ENCODE measurements around the gene DVL1.

The DVL1 gene

DNA sequence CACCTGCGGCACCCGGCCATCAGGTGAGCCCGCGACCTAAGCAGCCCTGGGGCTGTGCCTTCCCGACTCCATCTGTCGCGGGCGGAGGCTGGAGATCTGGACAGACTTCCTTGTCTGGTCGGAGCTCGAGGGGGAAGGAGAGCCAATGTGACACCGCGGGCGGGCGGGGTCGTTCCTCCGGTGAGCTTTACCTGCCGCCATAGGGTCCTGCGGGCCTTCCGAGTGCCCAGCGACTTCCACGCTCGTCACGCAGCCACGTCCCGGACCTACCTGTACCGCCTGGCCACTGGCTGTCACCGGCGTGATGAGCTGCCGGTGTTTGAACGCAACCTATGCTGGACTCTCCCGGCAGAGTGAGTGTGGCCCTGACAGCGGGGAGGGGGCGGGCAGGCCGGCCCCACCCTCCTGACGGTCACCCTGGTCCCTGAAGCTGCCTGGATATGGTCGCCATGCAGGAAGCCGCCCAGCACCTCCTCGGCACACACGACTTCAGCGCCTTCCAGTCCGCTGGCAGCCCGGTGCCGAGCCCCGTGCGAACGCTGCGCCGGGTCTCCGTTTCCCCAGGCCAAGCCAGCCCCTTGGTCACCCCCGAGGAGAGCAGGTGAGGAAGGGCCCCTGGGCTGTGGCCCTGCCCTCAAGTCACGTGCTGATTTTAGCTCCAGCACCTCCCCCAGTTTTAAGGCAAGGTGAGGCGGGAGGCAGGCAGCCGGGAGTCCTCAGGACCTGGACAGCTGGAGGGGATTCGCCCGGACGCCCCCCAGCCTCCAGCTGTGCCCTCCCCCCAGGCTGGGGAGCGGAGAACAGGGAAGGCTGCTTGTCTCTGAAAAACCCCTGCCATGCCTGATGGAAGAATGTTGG is 39.7 kb downstream of the DVL1 start:
- no peak for DNase-seq

DNA sequence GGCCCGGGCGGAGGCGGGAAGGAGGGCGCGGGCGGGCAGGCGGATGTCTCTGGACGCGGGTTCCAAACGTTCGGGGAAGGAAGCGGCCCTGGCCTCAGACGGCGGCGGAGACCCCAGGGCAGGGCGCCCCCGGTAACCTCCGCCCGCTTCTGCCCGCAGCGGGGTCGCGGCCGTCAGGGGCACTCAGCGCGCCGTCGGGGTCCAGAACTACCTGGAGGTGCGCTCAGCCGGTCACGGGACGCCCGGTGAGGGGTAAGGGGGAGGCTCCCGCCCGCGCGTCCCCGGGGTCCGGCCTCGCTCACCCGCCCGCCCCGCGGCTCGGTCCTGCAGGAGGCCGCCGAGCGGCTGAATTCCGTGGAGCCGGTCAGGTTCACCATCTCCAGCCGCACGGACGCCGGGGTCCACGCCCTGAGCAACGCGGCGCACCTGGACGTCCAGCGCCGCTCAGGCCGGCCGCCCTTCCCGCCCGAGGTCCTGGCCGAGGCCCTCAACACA is 40.4 kb downstream of the DVL1 start:
- no peak for DNase-seq

DNA sequence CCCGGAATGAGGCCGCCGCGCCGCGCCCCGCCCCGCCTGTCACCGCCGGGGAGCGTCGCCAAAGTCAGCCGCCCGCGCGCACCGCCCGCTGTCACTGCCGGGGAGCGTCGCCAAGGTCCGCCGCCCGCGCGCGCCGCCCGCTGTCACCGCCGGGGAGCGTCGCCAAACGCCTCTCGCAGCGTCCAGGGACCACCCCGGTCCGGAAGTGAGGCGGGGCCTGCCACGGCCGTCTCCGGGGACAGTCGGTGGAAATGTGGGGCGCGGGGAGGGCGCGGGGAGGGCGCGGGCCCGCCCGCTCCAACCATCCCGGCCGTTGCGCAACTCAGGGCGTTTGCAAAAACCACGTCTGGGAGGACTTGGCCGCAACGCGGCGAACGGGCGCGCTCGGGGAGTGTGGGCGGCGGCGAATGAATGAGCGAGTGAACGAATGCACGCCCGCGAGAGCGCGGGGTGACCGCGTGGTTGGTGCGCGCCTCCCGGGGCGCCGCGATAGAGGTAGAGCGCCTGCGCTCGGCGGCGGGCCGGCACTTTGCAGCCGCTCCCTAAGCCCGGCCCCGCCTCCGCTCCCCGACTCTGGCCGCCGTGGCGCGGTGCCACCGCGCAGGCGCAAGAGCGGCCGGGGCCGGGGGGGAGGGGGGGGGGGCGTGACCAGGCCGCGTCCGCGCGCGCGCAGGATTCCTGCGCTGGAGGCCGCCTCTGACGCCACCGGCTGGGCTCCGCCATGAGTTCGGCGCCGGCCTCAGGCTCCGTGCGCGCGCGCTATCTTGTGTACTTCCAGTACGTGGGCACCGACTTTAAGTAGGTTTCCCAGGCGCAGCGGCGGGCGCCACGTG is 41.1 kb downstream of the DVL1 start, which contains the start of the genes ACAP3 and PUSL1:
TSS of gene ACAP3 (minus strand) at position 8 of the 833 bp plus-strand sequence. CDS start 115 bp downstream, outside the sequence.
TSS of gene PUSL1 (plus strand) at position 675 of the 833 bp plus-strand sequence. CDS start at position 722, 47 bp downstream.
- DNase-seq: peak; percentile 66

DNA sequence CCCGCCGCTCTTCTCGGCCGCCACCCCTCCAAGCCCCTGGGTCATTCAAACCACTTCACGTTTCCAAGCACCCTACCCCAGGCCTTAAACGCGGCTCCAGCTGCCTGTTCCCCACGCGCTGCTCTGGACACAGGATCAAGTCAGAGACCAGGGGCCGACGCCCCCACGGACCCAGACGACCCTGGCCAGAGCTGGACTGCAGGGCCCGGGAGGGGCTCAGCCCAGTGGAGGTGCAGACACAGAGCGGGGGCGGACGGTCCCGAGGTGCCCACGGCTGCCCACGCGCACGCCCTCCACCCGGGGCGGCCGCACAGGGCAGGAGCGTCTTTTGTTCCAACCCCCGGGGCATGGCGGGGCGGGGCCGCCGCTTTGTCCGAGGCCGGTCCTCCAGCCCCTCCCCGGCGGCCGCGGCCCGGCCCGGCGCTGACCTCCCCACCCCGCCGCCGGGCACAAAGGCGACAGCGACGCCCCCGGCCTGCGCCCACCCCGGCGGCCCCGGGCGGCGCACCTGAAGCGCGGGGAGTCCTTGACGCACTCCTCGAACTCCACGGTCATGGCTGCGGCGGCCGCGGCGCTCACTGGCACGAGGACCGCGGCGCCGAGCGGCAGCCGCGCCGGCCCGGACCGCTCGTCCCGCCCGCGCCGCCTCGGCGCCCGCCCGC is 41.8 kb downstream of the DVL1 start:
- DNase-seq: no peak

DNA sequence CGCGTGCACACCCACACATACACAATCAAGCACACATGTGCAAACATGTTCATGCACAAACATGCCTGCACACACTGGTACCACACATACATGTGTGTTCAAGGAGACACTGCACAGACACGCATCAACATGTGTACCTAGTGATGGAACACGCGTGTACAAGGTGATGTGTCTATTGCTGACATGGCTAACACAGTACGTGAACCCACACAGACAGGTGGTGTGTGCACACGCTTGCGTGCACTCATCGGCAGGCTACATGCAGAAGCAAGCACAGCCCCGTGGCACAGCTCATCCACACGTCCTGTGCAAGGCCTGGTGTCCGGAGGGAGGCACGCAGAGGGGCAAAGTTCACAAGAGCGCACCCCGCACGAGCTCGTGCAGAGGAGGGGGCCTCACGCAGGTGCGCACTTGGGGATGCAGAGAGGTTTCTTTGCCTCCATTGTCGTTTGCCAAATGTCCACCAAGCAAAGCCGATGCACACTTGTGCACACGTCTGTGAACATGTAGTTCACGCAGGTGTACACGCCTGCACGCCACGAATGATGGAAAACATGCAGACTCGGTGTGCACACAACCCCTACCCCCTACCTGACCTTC is 42.5 kb downstream of the DVL1 start:
- DNase-seq: no peak

DNA sequence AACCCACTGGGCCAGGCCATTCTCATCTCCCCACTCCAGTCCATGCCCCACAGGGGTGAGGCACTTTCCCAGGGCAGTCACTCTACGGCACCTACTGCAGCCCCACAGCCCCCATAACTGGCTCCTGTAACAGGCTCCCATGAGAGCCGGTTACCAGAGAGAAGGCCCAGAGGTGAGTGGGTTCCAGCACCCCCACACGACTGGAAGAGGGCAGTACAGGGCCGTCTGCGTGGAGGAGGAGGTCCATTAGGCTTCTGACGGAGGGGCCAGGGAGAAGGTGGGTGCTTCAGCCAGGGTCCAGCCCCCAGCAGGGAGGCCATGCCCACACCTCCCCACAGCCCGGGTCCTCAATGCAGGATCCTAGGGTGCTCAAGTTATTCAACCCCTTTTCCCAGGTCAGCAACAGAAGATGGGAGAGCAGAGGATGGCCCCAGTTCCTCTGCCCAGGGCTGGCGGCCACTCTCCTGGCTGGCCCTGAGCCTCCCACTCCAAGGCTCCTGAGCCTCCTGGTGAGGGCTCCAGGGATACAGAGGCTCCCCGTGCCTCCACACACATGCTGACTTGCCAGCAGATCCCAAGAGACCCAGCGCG is 43.1 kb downstream of the DVL1 start:
- no peak for DNase-seq

DNA sequence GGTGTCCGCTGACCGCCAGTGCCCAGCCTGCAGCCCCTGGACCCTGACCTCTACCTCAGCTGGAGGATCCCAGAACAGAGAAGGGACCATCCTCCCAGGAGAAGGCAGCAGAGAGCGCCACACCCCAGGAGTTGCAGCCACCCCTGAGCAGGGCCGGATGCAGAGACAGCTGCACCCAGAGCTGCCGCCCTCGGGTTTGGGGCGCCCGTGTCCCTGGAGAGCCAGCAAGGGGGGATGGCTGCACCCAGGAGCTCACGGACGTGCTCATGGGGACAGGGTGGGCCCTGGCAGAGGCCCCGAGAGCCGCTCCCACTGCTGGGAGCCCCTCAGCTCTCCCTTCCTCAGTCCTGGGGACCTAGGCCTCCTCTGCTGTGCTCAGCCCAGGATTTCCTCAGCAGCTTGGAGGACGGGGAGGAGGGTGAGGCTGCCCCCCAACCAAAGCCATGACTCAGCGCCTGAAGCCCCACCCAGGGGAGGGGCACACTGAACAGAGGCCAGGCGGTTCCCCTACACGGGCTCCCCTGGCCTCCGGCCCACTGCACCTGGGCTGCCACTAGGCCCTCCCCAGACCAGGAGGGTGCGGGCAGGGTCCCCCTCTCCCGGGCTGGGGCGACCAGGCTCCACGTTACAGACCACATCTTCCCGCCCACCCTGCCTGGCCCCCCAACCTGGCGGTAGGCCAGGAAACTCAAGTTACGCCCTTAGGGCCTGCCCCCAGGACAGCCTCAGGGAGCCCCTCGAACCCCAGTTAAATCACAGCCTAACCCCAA is 43.7 kb downstream of the DVL1 start:
- DNase-seq: no peak

DNA sequence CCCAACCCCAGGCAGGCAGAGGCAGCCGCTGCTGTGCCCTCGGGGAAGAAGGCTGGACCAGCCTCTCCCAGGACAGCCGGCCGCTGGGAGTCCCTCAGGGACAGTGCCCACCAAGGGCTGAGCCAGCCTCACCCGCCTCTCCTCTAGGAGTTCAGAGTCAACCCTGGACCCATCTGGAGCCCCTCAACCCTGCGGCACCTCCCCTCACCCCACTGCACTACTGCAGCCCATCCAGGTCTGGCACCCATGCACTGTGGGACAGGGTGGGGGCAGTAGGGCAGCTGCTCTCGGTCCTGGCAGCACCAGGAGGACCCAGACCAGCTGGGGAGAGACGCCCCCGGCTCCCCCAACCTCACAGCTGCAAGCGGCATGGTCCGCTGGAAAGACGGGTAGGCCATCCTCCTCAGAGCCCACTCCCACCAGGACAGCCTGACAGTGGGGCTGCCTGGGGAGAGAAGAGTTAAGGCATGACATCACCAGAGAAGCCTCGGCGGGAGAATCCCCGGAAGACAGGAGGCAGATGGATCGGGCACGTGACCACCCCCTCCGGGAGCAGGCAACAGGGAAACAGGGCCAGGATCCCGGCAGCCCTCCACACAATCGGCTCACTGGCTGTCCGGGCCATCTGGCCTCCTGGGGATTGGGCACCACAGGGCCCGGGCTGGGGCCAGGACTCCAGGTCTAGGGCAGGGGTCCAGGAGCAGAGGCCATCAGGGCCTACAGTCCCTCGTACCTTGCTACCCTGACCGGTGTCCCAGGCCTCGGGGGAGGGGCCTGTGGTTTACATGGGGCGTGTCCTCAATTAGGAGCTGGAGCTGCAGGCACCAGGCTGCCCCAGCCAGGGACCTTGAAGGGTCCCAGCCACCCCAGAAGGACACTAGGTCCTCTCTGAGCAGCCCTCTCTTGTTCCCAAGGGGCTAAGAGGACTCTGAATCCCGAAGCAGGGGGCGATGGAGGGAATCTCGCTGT is 44.6 kb downstream of the DVL1 start:
- no peak for DNase-seq

DNA sequence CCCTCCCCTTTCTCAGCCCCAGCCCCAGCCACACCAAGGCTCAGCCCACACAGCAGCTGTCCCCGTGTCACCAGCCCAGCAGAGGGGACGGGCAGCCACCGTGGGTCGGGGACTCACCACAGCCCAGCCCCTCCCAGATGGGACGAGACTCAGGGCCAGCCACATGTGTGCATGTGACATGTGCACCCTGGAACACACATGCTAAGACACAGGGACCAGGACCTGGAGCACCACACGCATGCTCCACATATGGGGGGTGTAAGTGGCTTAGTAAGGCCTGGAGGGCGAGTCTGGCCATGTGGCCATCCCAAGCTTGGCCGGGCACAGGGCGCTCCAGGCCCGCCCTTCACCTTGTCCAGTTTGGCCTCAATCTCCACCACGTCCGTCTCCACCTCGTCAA is 45.5 kb downstream of the DVL1 start:
- no peak for DNase-seq

DNA sequence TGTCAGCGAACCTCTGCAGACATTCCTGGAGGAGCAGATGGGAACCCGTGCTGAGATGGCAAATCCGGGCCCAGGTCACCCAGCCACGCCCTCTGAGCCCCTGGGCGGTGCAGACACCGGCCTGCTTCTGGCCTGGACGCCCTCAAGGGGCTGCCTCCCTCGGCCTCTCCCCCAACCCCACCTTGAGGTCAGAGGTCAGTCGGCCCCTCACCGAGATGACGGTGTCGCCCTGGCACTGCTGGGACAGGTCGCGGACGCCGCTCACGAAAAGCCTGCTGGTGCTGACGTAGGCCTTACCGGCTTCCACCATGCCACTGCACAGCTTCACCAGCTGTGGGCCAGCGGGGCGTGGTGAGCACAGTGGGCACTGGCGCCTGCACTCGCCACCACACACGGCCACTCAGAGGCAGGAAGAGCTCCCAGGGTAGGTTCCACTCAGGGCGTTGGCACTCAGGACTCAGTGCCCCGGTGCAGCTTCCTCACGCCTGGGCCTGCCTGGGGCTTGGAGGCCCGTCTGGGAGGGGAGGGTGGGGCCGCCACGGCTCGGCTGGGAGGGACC is 46.2 kb downstream of the DVL1 start:
- DNase-seq: no peak

DNA sequence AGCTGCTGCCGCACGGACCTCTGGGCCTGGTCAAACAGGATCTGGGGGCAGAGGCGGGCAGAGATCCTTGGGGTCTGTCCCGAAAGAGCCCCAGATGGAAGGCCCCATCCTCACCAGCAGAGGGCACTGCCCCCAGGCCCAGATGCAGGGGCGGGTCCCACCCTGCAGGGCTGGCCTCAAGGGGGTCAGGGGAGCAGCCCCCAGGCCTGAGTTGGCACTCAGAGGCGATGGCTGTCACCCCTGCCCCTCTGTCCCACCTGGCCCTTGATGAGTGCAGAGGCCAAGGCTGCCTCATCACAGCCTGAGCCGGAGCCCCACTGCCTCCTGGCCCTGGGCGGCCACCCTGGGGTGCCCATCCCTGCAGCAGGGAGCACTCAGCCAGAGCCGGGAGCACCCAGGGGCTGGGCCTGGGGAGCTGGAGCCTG is 47.2 kb downstream of the DVL1 start:
- DNase-seq: no peak

DNA sequence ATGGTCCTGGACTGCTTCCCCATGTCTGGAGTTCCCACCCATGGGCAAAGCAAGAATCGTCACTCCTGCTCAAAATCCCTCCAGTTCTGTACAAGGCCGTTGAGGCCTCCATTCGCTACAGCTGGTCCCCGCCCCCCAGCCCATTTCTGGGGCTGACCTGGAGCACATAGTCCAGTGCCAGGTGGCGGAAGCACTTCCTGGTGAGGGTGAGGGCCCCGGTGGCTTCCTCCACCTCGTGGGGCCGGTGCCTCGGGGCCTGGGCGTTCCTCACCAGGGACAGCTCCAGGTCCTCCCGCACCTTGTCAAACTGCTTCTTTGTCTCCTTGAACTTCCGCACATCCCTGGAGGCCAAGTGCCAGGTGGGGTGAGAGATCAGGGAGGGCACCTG is 48.9 kb downstream of the DVL1 start:
- DNase-seq: no peak

DNA sequence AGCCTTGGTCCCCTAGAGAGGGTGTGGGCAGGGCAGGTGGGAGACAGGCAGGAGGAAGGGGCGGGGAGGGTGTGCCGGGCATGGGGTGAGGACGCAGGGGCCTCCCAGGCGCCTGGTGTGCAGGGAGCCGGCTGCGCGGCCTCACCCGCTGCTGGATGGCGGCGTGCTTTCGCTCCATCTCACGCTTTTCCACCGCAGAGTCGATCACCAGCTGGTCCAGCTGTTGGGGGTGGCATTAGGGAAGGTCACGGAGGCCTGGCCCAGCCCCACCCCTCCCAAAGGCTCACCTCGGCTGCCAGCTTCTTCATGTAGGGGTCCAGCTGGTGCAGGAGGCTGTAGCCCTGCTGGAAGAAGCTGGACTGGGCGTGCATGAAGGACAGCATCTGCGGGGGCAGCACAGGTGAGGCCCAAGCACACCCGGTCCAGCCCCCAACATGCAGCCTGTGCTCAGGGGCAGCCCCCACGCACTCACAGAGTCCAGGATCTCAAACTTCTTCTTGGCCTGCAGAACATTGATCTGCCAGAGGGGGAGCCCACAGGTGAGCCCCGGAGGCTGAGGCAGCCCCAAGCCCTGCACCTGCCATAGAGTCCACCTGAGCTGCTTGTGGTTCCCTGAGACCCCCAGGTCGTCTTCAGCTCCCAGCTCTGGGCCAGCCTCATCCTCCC is 49.4 kb downstream of the DVL1 start:
- no peak for DNase-seq

DNA sequence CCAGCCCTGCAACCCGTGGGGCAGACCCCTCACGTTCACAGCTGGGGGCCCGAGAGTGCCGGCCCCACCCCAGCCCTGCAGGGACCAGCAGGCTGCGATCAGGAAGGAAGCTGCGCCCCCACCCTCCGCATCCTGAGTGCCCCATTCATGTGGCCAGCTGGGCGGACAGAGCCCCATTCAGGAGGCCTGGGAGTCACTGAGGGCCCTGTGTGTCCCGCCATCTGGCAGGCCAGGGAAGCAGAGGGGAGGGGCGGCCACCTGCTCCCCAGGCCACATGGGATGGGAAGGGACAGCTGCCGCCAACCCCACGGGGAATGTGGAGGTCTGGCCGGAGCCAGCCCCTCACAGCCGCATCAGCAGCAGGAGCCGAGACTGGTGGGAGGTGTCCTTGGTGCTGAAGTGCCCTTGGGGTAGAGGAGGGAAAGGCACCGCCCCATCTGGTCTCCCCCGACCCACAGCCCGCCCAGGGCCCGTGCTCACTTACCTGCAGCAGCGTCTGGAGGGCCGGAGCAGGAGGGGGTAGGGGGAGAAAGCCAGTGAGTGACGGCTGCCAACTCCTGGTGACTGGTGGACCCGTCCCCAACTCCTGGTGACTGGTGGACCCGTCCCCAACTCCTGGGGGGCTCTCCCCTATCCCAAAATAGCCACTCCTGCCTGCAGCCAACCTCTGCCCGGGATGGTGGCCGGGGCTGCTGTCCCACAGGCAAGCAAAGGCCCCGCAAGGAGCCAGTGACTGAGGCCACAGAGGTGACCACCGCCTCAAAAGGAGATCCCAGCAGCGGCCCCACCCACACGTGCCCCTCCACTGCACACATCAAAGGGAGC is 50.1 kb downstream of the DVL1 start:
- DNase-seq: no peak

DNA sequence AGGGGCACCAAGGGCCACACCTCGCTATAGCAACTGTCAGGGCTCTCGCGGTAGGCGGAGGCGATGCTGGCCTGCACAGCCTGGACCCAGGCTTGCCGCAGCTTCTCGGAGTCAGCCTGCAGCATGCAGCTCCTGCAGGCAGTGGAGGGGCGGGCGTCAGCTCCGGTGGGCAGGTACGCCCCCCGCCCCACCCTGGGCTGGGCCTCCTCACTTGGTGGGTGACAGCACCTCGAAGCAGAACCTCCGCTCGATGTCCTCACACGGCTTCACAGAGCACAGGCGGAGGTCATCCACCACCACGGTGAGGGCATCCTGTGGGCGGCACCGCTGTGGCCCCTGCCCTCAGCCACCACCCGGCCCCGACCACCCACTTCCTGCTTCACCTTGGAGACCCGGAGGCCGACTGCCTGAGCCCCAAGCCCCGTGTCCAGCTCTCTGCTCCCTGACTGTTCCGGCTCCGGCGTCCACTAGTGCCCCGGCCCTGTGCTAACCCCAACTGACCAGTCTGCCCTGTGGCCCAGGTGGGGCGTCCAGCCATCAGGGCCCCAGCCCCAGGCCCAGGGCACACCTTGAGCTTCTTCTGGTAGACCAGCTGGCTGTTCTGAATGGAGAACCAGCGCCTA is 51.3 kb downstream of the DVL1 start:
- DNase-seq: no peak

DNA sequence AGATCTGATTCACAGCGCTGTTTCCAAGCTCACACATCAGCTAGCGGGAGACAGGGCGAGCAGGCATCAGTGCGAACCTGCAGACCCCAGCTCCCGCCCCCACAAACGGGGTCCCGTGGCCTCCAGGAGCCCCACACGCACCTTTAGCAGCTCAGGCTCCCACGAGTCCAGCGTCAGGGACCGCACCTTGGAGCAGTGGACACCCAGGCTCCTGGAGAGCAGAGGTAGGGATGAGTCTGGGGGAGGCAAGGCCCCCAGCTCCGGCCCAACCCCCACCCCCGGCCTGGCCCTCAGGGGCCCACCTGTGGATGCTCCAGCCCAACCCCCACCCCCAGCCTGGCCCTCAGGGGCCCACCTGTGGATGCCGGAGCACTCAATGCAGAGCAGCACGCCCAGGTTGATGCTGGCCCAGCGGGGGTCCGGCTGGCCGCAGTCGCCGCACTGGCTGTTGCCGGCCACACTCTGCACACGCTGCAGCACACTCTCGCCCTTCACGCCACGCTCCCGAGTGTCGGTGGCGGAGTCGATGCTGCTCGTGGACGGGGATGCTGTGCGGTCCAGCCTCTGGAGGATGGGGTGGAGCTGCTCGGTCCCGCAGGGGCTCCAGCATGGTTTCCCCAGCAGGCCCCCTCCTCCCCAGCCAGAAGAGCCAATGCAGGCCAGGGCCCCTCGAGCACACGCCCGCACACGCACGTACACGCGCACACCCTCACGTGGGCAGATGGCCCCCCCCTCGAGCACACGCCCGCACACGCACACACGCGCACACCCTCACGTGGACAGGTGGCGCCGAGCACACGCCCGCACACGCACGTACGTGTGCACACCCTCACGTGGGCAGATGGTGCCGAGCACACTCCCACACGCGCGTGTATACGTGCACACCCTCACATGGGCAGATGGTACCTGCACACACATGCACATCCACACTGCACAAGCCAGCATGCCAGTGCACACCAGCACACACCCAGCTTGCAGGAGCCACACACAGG is 52.9 kb downstream of the DVL1 start:
- no peak for DNase-seq
